GM12878 (cell line): ENCODE data around the gene DIRAS1. TPM values are rescaled to one million over a fixed set of nuclear protein-coding genes. Genes with fewer than 3 reads are reported as not detected.

Source experiments
- ATAC-seq: fragments of 200-7000 bp; cut with Tn5 transposase; 3 replicates; pipeline ENCODE4 v1.9.1; 2020; ENCODE audit warnings: mild to moderate bottlenecking, moderate library complexity
- BruUV-seq: library from RNA; stranded (reverse); fragments of 400-500 nt; replicated peaks from 2 replicates; lab custom pipeline; 2021; lab: Mats Ljungman, UMichigan
- CTCF ChIA-PET: fragments of 300-600 bp; sonication (Branson Sonifier 250); formaldehyde crosslinking; extraction: SDS; loops from one replicate; lab custom pipeline; 2021; ENCODE audit warnings: inconsistent platforms; lab: Yijun Ruan, JAX
- POLR2A ChIA-PET: fragments of 350-600 bp; formaldehyde crosslinking; extraction: SDS; loops from one replicate; lab custom pipeline; 2021; ENCODE audit warnings: inconsistent platforms; lab: Charles Lee
- RAD21 ChIA-PET: fragments of 300-600 bp; sonication (Branson Sonifier 250); formaldehyde crosslinking; loops from one replicate; lab custom pipeline; 2023; ENCODE audit warnings: antibody characterized with exemption; ENCODE audit not compliant: unreplicated experiment; lab: Charles Lee
- SMC1A ChIA-PET: fragments of 300-600 bp; sonication (Branson Sonifier 250); formaldehyde crosslinking; loops from one replicate; lab custom pipeline; 2023; ENCODE audit not compliant: unreplicated experiment, uncharacterized antibody; lab: Charles Lee
- DNase-seq: peaks from one replicate; pipeline ENCODE4 v3.0.0-alpha.2; 2011; ENCODE audit warnings: low read depth, low spot score
- FAIRE-seq: peaks from 3 replicates; lab custom pipeline; 2011; peaks lifted over from hg19 to GRCh38; lab: Jason Lieb, UNC
- H2AFZ ChIP-seq: 2 replicates; pipeline ENCODE4 v1.6.0; 2011; ENCODE audit warnings: low read depth, low read length, control low read depth; ENCODE audit not compliant: control insufficient read depth
- H3K27ac ChIP-seq: 2 replicates; pipeline ENCODE4 v1.5.1; 2011; ENCODE audit warnings: control low read depth; ENCODE audit not compliant: control insufficient read depth, insufficient read depth
- H3K27me3 ChIP-seq, 2 experiments: replicated peaks in 1 of 2; 2 replicates each; pipeline versions ENCODE4 v1.6.0 to v1.6.1; 2011; ENCODE audit warnings: low read length in 1 of 2; ENCODE audit not compliant: control insufficient read depth in 2 of 2, insufficient read depth in 2 of 2
- H3K36me3 ChIP-seq, 2 experiments: 2 replicates each; pipeline ENCODE4 v1.5.1; 2011; ENCODE audit warnings: low read length in 1 of 2; ENCODE audit not compliant: control insufficient read depth in 2 of 2, insufficient read depth in 2 of 2
- H3K4me1 ChIP-seq: 2 replicates; pipeline ENCODE4 v1.6.1; 2011; ENCODE audit warnings: mild to moderate bottlenecking, low read length, moderate library complexity, mixed read lengths; ENCODE audit not compliant: control insufficient read depth, insufficient read depth
- H3K4me2 ChIP-seq: 2 replicates; pipeline ENCODE4 v1.6.0; 2011; ENCODE audit warnings: control low read depth; ENCODE audit not compliant: control insufficient read depth, insufficient read depth
- H3K4me3 ChIP-seq: fragments of 200-600 bp; sonication (generic); 2 replicates; pipeline ENCODE4 v1.5.1; 2016
- H3K79me2 ChIP-seq: 2 replicates; pipeline ENCODE4 v1.6.0; 2011; ENCODE audit warnings: low read length; ENCODE audit not compliant: control insufficient read depth, insufficient read depth
- H3K9ac ChIP-seq: 2 replicates; pipeline ENCODE4 v1.8.0; 2011; ENCODE audit warnings: low read length, control low read depth, mixed read lengths; ENCODE audit not compliant: control insufficient read depth, insufficient read depth
- H3K9me3 ChIP-seq: replicated peaks from 3 replicates; pipeline ENCODE4 v1.5.1; 2011; ENCODE audit warnings: mild to moderate bottlenecking, low read length; ENCODE audit not compliant: control insufficient read depth, insufficient read depth
- H4K20me1 ChIP-seq: 2 replicates; pipeline ENCODE4 v1.6.0; 2011; ENCODE audit not compliant: control insufficient read depth, insufficient read depth
- E4F1 ChIP-seq: fragments of 450-650 bp; IDR thresholded peaks from 2 replicates; pipeline ENCODE4 v1.6.1; 2018; ENCODE audit warnings: borderline replicate concordance, mild to moderate bottlenecking; ENCODE audit not compliant: partially characterized antibody
- ETV6 ChIP-seq, 2 experiments: fragments of 450-650 bp in 1 of 2; IDR thresholded peaks in 1 of 2; conservative IDR thresholded peaks in 1 of 2; 2 replicates each; pipeline ENCODE4 v1.6.1; 2014; ENCODE audit warnings: antibody characterized with exemption in 1 of 2, borderline replicate concordance in 1 of 2, low read depth in 1 of 2, mild to moderate bottlenecking in 1 of 2, moderate library complexity in 1 of 2
- FOS ChIP-seq: IDR thresholded peaks from 3 replicates; pipeline ENCODE4 v1.6.1; 2011; ENCODE audit warnings: borderline replicate concordance; ENCODE audit not compliant: insufficient read length; ENCODE audit errors: extremely low read depth
- GABPA ChIP-seq: IDR thresholded peaks from 2 replicates; pipeline ENCODE4 v1.6.1; 2014; ENCODE audit warnings: antibody characterized with exemption, low read depth, mild to moderate bottlenecking, inconsistent platforms
- POU2F2 ChIP-seq: IDR thresholded peaks from 3 replicates; pipeline ENCODE4 v1.6.1; 2011; ENCODE audit warnings: low read depth, mild to moderate bottlenecking, low read length, borderline replicate concordance
- RB1 ChIP-seq: fragments of 450-650 bp; formaldehyde crosslinking; IDR thresholded peaks from 2 replicates; pipeline ENCODE4 v1.6.1; 2017; ENCODE audit warnings: mild to moderate bottlenecking, borderline replicate concordance
- WGBS: methylation state at CpG from one replicate; pipeline ENCODE4 v1.1.6; 2016; ENCODE audit warnings: low lambda C conversion rate; ENCODE audit not compliant: insufficient replicate concordance, insufficient coverage; ENCODE audit errors: missing lambda C conversion rate; 5-methylcytosine and 5-hydroxymethylcytosine counted together
- in situ Hi-C: fragments of 300-500 bp; cut with MboI; formaldehyde crosslinking; loops from 9 replicates; pipeline ENCODE4 v1.14.3; 2018; ENCODE audit warnings: mixed read lengths
- intact Hi-C: fragments of 100-400 bp; cut with micrococcal nuclease; formaldehyde crosslinking; loops from one replicate; pipeline ENCODE4 v1.14.2; 2022; ENCODE audit not compliant: unreplicated experiment
- polyA plus RNA-seq, 11 experiments: library from polyadenylated mRNA; depleted of rRNA in 4 of 11; unstranded in 6 of 11; stranded (reverse) in 5 of 11; fragments of >200 nt; fragmentation: Nextera tagmentation in 4 of 11; fragmentation: Illumina TruSeq in 1 of 11; extraction: Ambion mirVana in 4 of 11; extraction: Trizol in 1 of 11; gene quantifications; 1 replicate in 1 of 11; 2 replicates in 10 of 11; pipeline versions ENCODE4 v1.2.1 to v1.2.3, GENCODE V29; 2011 to 2016; ENCODE audit warnings: inconsistent platforms in 2 of 11, missing spikeins in 2 of 11, low read depth in 1 of 11
- total RNA-seq, 4 experiments: library from RNA; depleted of rRNA in 3 of 4; stranded (reverse); fragments of >200 nt in 3 of 4; fragmentation: Illumina TruSeq in 1 of 4; extraction: Trizol in 1 of 4; gene quantifications; 2 replicates each; pipeline versions ENCODE4 v1.2.1 to v1.2.3, GENCODE V29; 2013 to 2021
- TF ChIP-seq, protein P1 (sequence below): IDR thresholded peaks from 2 replicates; pipeline ENCODE4 v1.6.1; 2012; ENCODE audit warnings: low read depth, low read length, improper control_type of control experiment
- TF ChIP-seq, protein P2 (sequence below): IDR thresholded peaks from 2 replicates; pipeline ENCODE4 v1.6.1; 2011; ENCODE audit warnings: borderline replicate concordance, low read depth, mild to moderate bottlenecking, moderate library complexity, low read length; ENCODE audit not compliant: insufficient read depth, poor library complexity, severe bottlenecking
- TF ChIP-seq, protein P3 (sequence below): fragments of 450-650 bp; IDR thresholded peaks from 2 replicates; pipeline ENCODE4 v1.6.1; 2017; ENCODE audit warnings: mild to moderate bottlenecking, moderate library complexity
- TF ChIP-seq, protein P4 (sequence below): IDR thresholded peaks from 2 replicates; pipeline ENCODE4 v1.6.1; 2012; ENCODE audit warnings: low read length, inconsistent platforms

Gene DIRAS1
- total and polyA plus RNA-seq, 10 of the 15 experiments (the other 5 are each of a cell fraction or from before 2014, with no cell fraction given), result 0.04 to 0.18 (median 0.08) TPM; not detected in 3

DNA sequence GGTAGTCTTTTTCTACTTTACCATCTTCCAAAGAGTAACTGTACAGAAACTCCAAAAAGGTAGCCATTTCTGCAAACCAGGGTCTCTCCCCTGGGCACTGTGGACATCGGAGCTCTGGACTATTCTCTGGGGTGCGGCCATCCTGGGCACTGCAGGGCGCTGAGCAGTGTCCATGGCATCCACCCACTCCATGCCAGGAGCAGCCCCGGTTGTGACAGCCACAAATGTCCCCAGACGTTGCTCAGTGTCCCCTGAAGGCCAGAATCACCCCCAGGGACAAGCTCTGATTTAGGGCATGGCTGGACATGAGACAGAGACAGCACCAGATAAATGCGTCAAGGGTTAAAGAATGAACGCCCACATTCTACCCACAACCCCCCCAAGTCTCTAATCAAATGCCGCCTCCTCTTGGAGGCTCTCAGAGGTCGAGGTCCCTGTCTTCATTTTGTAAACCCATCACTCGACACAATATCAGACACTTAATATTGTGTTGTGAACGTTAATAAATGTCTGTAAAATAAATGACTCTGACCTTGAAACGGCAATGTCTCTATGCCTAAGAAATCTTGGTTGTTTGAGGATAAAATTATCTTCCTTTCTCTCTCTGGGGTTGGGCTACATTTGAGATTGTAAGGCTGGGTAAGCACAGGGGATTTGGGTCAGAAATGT is 27.5 kb downstream of the DIRAS1 start (continued):
- no peak for TF ChIP-seq E4F1
- TF ChIP-seq, protein P1, sequence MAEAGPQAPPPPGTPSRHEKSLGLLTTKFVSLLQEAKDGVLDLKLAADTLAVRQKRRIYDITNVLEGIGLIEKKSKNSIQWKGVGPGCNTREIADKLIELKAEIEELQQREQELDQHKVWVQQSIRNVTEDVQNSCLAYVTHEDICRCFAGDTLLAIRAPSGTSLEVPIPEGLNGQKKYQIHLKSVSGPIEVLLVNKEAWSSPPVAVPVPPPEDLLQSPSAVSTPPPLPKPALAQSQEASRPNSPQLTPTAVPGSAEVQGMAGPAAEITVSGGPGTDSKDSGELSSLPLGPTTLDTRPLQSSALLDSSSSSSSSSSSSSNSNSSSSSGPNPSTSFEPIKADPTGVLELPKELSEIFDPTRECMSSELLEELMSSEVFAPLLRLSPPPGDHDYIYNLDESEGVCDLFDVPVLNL, result no peak
- TF ChIP-seq, protein P2, sequence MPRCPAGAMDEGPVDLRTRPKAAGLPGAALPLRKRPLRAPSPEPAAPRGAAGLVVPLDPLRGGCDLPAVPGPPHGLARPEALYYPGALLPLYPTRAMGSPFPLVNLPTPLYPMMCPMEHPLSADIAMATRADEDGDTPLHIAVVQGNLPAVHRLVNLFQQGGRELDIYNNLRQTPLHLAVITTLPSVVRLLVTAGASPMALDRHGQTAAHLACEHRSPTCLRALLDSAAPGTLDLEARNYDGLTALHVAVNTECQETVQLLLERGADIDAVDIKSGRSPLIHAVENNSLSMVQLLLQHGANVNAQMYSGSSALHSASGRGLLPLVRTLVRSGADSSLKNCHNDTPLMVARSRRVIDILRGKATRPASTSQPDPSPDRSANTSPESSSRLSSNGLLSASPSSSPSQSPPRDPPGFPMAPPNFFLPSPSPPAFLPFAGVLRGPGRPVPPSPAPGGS, result no peak

- Histone ChIP-seq H3K79me2 (peaks cover 24% of the 10 kb centered on the region), H3K4me2 (no peak overlapping the region), H3K9ac (no peak overlapping the region), H2AFZ (no peak overlapping the region), H3K36me3 (no peaks in the 10 kb centered on the region; a peak in 1 of 4 replicates), H3K27ac (no peak overlapping the region), H3K9me3 (no peaks in the 10 kb centered on the region; the same call in 2 of the 3 replicates), H3K27me3 (no peaks in the 10 kb centered on the region), H4K20me1 (no peaks in the 10 kb centered on the region), H3K4me1 (peaks cover 25% of the 10 kb centered on the region), H3K4me3 (no peak overlapping the region)
- RAD21 ChIA-PET, result no interaction called here
- POLR2A ChIA-PET, result no interaction called here
- SMC1A ChIA-PET, result no interaction called here
- intact Hi-C loops (no loop called here), in situ Hi-C loops (no loop called here)
- ATAC-seq (no peak), DNase-seq (no peak), FAIRE-seq (no peak)
- CTCF ChIA-PET, result no interaction called here
- TSS peak; percentile 54 for BruUV-seq
- WGBS, result 89% methylated on average over 9 of the region's 9 CpGs
- TF ChIP-seq FOS (no peak), POU2F2 (no peak), GABPA (no peak), ETV6 (conservative IDR thresholded peaks at IDR 0.05 in 1 of 2, IDR thresholded peaks at IDR 0.05 in 1 of 2; ENCODE audit: borderline replicate concordance in 1 of 2, low read depth in 1 of 2) (no peak), RB1 (no peak)
- TF ChIP-seq, protein P3, sequence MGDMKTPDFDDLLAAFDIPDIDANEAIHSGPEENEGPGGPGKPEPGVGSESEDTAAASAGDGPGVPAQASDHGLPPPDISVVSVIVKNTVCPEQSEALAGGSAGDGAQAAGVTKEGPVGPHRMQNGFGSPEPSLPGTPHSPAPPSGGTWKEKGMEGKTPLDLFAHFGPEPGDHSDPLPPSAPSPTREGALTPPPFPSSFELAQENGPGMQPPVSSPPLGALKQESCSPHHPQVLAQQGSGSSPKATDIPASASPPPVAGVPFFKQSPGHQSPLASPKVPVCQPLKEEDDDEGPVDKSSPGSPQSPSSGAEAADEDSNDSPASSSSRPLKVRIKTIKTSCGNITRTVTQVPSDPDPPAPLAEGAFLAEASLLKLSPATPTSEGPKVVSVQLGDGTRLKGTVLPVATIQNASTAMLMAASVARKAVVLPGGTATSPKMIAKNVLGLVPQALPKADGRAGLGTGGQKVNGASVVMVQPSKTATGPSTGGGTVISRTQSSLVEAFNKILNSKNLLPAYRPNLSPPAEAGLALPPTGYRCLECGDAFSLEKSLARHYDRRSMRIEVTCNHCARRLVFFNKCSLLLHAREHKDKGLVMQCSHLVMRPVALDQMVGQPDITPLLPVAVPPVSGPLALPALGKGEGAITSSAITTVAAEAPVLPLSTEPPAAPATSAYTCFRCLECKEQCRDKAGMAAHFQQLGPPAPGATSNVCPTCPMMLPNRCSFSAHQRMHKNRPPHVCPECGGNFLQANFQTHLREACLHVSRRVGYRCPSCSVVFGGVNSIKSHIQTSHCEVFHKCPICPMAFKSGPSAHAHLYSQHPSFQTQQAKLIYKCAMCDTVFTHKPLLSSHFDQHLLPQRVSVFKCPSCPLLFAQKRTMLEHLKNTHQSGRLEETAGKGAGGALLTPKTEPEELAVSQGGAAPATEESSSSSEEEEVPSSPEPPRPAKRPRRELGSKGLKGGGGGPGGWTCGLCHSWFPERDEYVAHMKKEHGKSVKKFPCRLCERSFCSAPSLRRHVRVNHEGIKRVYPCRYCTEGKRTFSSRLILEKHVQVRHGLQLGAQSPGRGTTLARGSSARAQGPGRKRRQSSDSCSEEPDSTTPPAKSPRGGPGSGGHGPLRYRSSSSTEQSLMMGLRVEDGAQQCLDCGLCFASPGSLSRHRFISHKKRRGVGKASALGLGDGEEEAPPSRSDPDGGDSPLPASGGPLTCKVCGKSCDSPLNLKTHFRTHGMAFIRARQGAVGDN, result no peak
- TF ChIP-seq, protein P4, sequence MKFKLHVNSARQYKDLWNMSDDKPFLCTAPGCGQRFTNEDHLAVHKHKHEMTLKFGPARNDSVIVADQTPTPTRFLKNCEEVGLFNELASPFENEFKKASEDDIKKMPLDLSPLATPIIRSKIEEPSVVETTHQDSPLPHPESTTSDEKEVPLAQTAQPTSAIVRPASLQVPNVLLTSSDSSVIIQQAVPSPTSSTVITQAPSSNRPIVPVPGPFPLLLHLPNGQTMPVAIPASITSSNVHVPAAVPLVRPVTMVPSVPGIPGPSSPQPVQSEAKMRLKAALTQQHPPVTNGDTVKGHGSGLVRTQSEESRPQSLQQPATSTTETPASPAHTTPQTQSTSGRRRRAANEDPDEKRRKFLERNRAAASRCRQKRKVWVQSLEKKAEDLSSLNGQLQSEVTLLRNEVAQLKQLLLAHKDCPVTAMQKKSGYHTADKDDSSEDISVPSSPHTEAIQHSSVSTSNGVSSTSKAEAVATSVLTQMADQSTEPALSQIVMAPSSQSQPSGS, result no peak
Observed at GRCh38 chr19:2691951-2692350, 29.2 kb downstream of the DIRAS1 start.
